Measurements from ENCODE around the gene POLQ.

Gene POLQ

DNA sequence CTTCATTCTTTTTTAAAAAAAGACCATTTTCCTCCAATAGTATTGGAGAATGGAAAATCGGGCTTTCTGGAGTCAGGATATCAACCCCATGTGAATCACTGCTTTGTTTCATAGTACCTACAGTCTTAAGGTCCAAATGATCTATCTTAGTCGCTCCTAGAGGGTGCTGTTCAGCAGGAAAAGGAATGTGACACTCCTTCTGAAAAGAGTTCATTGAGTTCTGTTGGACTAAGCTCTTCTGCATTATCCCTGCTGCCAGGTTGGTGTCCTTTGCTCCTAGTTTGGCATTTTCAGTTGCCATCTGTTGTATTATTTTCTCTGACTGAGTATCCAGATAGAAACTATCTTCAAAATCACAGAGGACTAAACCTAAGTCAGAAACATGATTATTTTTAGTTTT is 57.2 kb downstream of the POLQ start:
- Histone ChIP-seq H3K36me3 (peaks cover 22% of the 10 kb centered on the region), H3K27me3 (ENCODE audit: insufficient read depth, low read depth, severe bottlenecking) (no peaks in the 10 kb centered on the region), H3K27ac (no peak overlapping the region), H3K9me3 (ENCODE audit: severe bottlenecking) (no peaks in the 10 kb centered on the region), H3K4me3 (ENCODE audit: low read depth, low read length) (no peak overlapping the region)
- TF ChIP-seq, protein P1, sequence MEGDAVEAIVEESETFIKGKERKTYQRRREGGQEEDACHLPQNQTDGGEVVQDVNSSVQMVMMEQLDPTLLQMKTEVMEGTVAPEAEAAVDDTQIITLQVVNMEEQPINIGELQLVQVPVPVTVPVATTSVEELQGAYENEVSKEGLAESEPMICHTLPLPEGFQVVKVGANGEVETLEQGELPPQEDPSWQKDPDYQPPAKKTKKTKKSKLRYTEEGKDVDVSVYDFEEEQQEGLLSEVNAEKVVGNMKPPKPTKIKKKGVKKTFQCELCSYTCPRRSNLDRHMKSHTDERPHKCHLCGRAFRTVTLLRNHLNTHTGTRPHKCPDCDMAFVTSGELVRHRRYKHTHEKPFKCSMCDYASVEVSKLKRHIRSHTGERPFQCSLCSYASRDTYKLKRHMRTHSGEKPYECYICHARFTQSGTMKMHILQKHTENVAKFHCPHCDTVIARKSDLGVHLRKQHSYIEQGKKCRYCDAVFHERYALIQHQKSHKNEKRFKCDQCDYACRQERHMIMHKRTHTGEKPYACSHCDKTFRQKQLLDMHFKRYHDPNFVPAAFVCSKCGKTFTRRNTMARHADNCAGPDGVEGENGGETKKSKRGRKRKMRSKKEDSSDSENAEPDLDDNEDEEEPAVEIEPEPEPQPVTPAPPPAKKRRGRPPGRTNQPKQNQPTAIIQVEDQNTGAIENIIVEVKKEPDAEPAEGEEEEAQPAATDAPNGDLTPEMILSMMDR (IDR thresholded peaks at IDR 0.05; ENCODE audit: low read depth, low read length): no peak
- no peak for DNase-seq

- Histone ChIP-seq H3K9me3 (ENCODE audit: severe bottlenecking) (no peaks in the 10 kb centered on the region), H3K27ac (no peak overlapping the region), H3K4me3 (ENCODE audit: low read depth, low read length) (no peak overlapping the region), H3K36me3 (peaks cover 20% of the 10 kb centered on the region), H3K27me3 (ENCODE audit: insufficient read depth, low read depth, severe bottlenecking) (no peaks in the 10 kb centered on the region)
- TF ChIP-seq, protein P1 (IDR thresholded peaks at IDR 0.05; ENCODE audit: low read depth, low read length): no peak
- no peak for DNase-seq
Observed at GRCh38 chr3:121483290-121483689, 62.5 kb downstream of the POLQ start.

DNA sequence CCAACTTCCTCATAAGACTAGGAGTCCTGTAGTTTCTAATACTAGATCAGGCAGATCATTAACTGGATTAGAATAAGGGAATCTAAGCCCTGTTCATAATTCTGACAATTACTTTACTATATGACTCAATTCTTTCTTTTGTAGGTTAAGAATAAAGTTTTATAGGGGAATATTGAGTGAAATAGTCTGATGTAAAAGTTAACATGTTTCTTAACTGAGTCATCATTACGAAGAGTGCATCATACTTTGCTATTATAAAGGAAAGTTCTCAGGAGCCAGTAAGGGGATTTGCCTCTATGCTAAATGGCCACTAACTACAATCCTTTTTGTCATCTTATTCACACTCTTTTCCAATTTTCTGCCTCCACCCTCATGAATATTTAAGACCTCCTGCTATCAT is 63.1 kb downstream of the POLQ start:
- TF ChIP-seq, protein P1 (IDR thresholded peaks at IDR 0.05; ENCODE audit: low read depth, low read length): no peak
- no peak overlapping the region for H3K4me3 ChIP-seq (ENCODE audit: low read depth, low read length)
- H3K27ac ChIP-seq: no peak overlapping the region
- no peaks in the 10 kb centered on the region for H3K27me3 ChIP-seq (ENCODE audit: insufficient read depth, low read depth, severe bottlenecking)
- no peak for DNase-seq
- H3K9me3 ChIP-seq (ENCODE audit: severe bottlenecking): no peaks in the 10 kb centered on the region
- peaks cover 23% of the 10 kb centered on the region for H3K36me3 ChIP-seq

DNA sequence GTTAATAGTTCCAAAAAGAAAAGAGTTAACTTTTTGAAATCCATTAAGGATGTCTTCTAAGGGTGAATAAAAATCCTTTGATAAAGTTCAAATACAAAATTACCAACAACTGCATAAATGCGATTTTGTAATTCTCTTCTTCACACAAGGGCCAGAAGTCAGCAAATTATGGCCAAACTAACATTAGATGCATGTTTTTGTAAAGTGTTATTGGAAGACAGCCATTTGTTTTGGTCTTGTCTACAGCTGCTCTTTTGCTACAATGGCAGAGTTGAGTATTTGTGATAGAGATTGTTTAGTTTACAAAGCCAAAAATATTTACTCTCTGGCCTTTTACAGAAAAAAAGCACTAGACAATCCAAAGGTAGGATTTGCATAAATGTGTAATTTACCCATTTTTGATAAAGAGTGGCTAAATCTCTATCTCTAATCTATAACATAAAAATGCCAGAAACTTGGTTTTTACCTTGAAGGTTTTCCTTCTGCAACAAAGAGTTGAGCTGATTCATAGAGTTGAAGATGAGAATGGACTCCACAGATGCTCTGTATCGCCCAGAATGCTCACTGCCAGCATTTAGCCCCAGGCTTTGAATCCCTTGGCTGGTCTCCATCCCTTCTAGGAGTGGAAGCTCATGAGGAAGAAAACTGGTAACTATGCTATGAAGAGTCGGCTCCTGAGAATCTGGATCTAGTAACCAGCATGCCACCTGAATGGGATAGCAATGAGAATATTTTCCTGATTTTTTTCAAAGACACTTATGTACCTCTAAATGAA is 64.5 kb downstream of the POLQ start:
- no peaks in the 10 kb centered on the region for H3K9me3 ChIP-seq (ENCODE audit: severe bottlenecking)
- TF ChIP-seq, protein P1 (IDR thresholded peaks at IDR 0.05; ENCODE audit: low read depth, low read length): no peak
- no peaks in the 10 kb centered on the region for H3K27me3 ChIP-seq (ENCODE audit: insufficient read depth, low read depth, severe bottlenecking)
- peaks cover 27% of the 10 kb centered on the region for H3K36me3 ChIP-seq
- H3K27ac ChIP-seq: no peak overlapping the region
- DNase-seq: no peak
- H3K4me3 ChIP-seq (ENCODE audit: low read depth, low read length): no peak overlapping the region

- no peaks in the 10 kb centered on the region for H3K9me3 ChIP-seq (ENCODE audit: severe bottlenecking)
- TF ChIP-seq, protein P1 (IDR thresholded peaks at IDR 0.05; ENCODE audit: low read depth, low read length): no peak
- peaks cover 48% of the 10 kb centered on the region for H3K36me3 ChIP-seq
- H3K4me3 ChIP-seq (ENCODE audit: low read depth, low read length): no peak overlapping the region
- no peaks in the 10 kb centered on the region for H3K27me3 ChIP-seq (ENCODE audit: insufficient read depth, low read depth, severe bottlenecking)
- DNase-seq: no peak
- no peak overlapping the region for H3K27ac ChIP-seq
Observed at GRCh38 chr3:121477589-121477988, 68.2 kb downstream of the POLQ start.

- no peak overlapping the region for H3K4me3 ChIP-seq (ENCODE audit: low read depth, low read length)
- H3K27me3 ChIP-seq (ENCODE audit: insufficient read depth, low read depth, severe bottlenecking): no peaks in the 10 kb centered on the region
- no peak overlapping the region for H3K27ac ChIP-seq
- TF ChIP-seq, protein P1 (IDR thresholded peaks at IDR 0.05; ENCODE audit: low read depth, low read length): no peak
- peaks cover 46% of the 10 kb centered on the region for H3K36me3 ChIP-seq
- DNase-seq: no peak
- H3K9me3 ChIP-seq (ENCODE audit: severe bottlenecking): no peaks in the 10 kb centered on the region
Observed at GRCh38 chr3:121473001-121473400, 72.8 kb downstream of the POLQ start.

Data from WERI-Rb-1 (cell line).